ENCODE data around the gene MORC1.
"Not testable (repeated sequence)": the region's sequence is repeated elsewhere in the genome, so short reads cannot be mapped to it uniquely, and the experiment has no call there.

Gene MORC1

GRCh38 chr3:109098079-109098644 lies 19.8 kb downstream of the MORC1 start:
- DNase-seq (ENCODE audit: low read depth in 3 of 3) = no peak

GRCh38 chr3:109095166-109095565 lies 22.8 kb downstream of the MORC1 start:
- no peak for DNase-seq (ENCODE audit: low read depth in 3 of 3)

GRCh38 chr3:109093561-109093960 lies 24.4 kb downstream of the MORC1 start:
- DNase-seq (ENCODE audit: low read depth in 3 of 3) = no peak

- DNase-seq (ENCODE audit: low read depth in 3 of 3) = no peak
Measured at GRCh38 chr3:109091846-109092245, 26.1 kb downstream of the MORC1 start.

- no peak for DNase-seq (ENCODE audit: low read depth in 3 of 3)
Measured at GRCh38 chr3:109089265-109089664, 28.7 kb downstream of the MORC1 start.

- no peak for DNase-seq (ENCODE audit: low read depth in 3 of 3)
Measured at GRCh38 chr3:109081746-109082510, 36.0 kb downstream of the MORC1 start.

- not testable (repeated sequence) for DNase-seq (ENCODE audit: low read depth in 3 of 3)
Measured at GRCh38 chr3:109080090-109080489, 37.8 kb downstream of the MORC1 start.

- no peak for DNase-seq (ENCODE audit: low read depth in 3 of 3)
Measured at GRCh38 chr3:109073116-109073515, 44.8 kb downstream of the MORC1 start.

GRCh38 chr3:109072194-109072593 lies 45.7 kb downstream of the MORC1 start:
- DNase-seq (ENCODE audit: low read depth in 3 of 3) = no peak

GRCh38 chr3:109071350-109072142 lies 46.4 kb downstream of the MORC1 start:
- DNase-seq (ENCODE audit: low read depth in 3 of 3) = no peak

GRCh38 chr3:109070211-109070610 lies 47.7 kb downstream of the MORC1 start:
- no peak for DNase-seq (ENCODE audit: low read depth in 3 of 3)

- no peak for DNase-seq (ENCODE audit: low read depth in 3 of 3)
Measured at GRCh38 chr3:109066864-109067263, 51.1 kb downstream of the MORC1 start.

- no peak for DNase-seq (ENCODE audit: low read depth in 3 of 3)
Measured at GRCh38 chr3:109059264-109059663, 58.7 kb downstream of the MORC1 start.

GRCh38 chr3:109057616-109058015 lies 60.3 kb downstream of the MORC1 start:
- DNase-seq (ENCODE audit: low read depth in 3 of 3) = no peak

- no peak for DNase-seq (ENCODE audit: low read depth in 3 of 3)
Measured at GRCh38 chr3:109057056-109057455, 60.9 kb downstream of the MORC1 start.

- no peak for DNase-seq (ENCODE audit: low read depth in 3 of 3)
Measured at GRCh38 chr3:109050591-109051167, 67.3 kb downstream of the MORC1 start.

- no peak for DNase-seq (ENCODE audit: low read depth in 3 of 3)
Measured at GRCh38 chr3:109047366-109047765, 70.6 kb downstream of the MORC1 start.

- DNase-seq (ENCODE audit: low read depth in 3 of 3) = no peak
Measured at GRCh38 chr3:109045271-109046040, 72.5 kb downstream of the MORC1 start.

- DNase-seq (ENCODE audit: low read depth in 3 of 3) = no peak
Measured at GRCh38 chr3:109035082-109035481, 82.9 kb downstream of the MORC1 start.

- no peak for DNase-seq (ENCODE audit: low read depth in 3 of 3)
Measured at GRCh38 chr3:109033000-109033660, 84.8 kb downstream of the MORC1 start.

GRCh38 chr3:109028753-109029152 lies 89.2 kb downstream of the MORC1 start:
- DNase-seq (ENCODE audit: low read depth in 3 of 3) = no peak
